Stomach (tissue), 9 donors: ENCODE measurements around the gene HDGFL3. TPM values are rescaled to one million over a fixed set of nuclear protein-coding genes. Genes with fewer than 3 reads are reported as not detected.

Source experiments
- DNase-seq, 2 donors: peaks; one replicate each; pipeline versions ENCODE4 v3.0.0 to v3.0.0-alpha.2; 2013 to 2019
- H3K27ac ChIP-seq, 5 donors: fragments of 200-600 bp in 4 of 5; sonication (generic) in 4 of 5; one replicate each; pipeline ENCODE4 v1.5.1; 2013 to 2019; ENCODE audit warnings: mild to moderate bottlenecking in 1 of 5, moderate library complexity in 1 of 5
- H3K27me3 ChIP-seq, 3 donors: fragments of 200-600 bp; sonication (generic); one replicate each; pipeline ENCODE4 v1.5.1; 2017 to 2019; ENCODE audit warnings: mixed run types in 1 of 3
- H3K36me3 ChIP-seq, 4 donors: fragments of 200-600 bp; sonication (generic); 1 replicate in 3 of 4; 2 replicates in 1 of 4; pipeline ENCODE4 v1.5.1; 2016 to 2019
- H3K4me1 ChIP-seq, 4 donors: fragments of 200-600 bp; sonication (generic); one replicate each; pipeline ENCODE4 v1.5.1; 2016 to 2019
- H3K4me3 ChIP-seq, 4 donors: fragments of 200-600 bp; sonication (generic) in 3 of 4; one replicate each; pipeline ENCODE4 v1.5.1; 2016 to 2019; ENCODE audit warnings: mild to moderate bottlenecking in 1 of 4
- H3K9me3 ChIP-seq, 4 donors: fragments of 200-600 bp; sonication (generic); one replicate each; pipeline ENCODE4 v1.5.1; 2016 to 2019
- EP300 ChIP-seq: sonication (generic); formaldehyde crosslinking; IDR thresholded peaks from one replicate; pipeline ENCODE4 v1.6.1; 2017; ENCODE audit warnings: antibody characterized with exemption
- POLR2A ChIP-seq, 4 donors: fragments of 450-650 bp; IDR thresholded peaks; one replicate each; pipeline ENCODE4 v1.6.1; 2016; ENCODE audit warnings: antibody characterized with exemption in 4 of 4, control low read depth in 2 of 4, mild to moderate bottlenecking in 1 of 4, moderate library complexity in 1 of 4
- POLR2AphosphoS5 ChIP-seq, 3 donors: sonication (generic); formaldehyde crosslinking; IDR thresholded peaks; one replicate each; pipeline ENCODE4 v1.6.1; 2016; ENCODE audit warnings: antibody characterized with exemption in 3 of 3
- WGBS, 5 donors: extraction: QIAGEN DNeasy Blood & Tissue Kit in 3 of 5; methylation state at CpG; one replicate each; pipeline versions ENCODE4 v1.1.5 to v1.1.7; 2013 to 2018; 5-methylcytosine and 5-hydroxymethylcytosine counted together
- intact Hi-C: fragments of 100-400 bp; cut with DNase I; formaldehyde crosslinking; loops from one replicate; pipeline ENCODE4 v1.15.1; 2023; ENCODE audit warnings: low total_unique reads
- polyA plus RNA-seq, 3 donors: library from polyadenylated mRNA; stranded (reverse); fragments of 200-250 nt; gene quantifications; one replicate each; pipeline ENCODE4 v1.2.3, GENCODE V29; 2013
- total RNA-seq, 5 donors: library from RNA; depleted of rRNA; stranded (reverse); fragments of >200 nt; gene quantifications; one replicate each; pipeline versions ENCODE4 v1.1.0 to v1.2.3, GENCODE V29; 2014 to 2016
- TF ChIP-seq, protein P1 (sequence below), 7 experiments: fragments of 450-650 bp in 4 of 7; fragments of 200-600 bp in 3 of 7; sonication (generic) in 3 of 7; IDR thresholded peaks; one replicate each; pipeline ENCODE4 v1.5.1; 2016 to 2019; ENCODE audit warnings: antibody characterized with exemption in 7 of 7, control low read depth in 2 of 7, mild to moderate bottlenecking in 1 of 7
- donor health status: healthy with polysubstance abuse.
- donor health status: Bipolar disorder and iron deficiency.
- donor health status: healthy.

Gene HDGFL3
- total and polyA plus RNA-seq, 8 donors: 4.0 to 110 (median 14.8) TPM

DNA sequence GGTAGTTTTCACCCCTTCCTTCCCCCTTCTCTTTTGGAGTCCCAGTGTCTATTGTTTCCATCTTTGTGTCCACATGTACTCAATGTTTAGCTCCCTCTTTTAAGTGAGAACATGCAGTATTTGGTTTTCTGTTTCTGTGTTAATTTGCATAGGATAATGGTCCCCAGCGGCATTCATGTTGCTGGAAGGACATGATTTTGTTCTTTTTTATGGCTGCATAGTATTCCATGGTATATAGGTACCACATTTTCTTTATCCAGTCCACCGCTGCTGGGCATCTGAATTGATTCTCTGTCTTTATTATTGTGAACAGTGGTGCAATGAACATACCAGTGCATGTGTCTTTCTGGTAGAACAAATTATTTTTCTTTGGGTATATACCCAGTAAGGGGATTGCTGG, 7.7 kb upstream of the HDGFL3 start:
- no peaks in the 10 kb centered on the region for H3K9me3 ChIP-seq
- TF ChIP-seq POLR2AphosphoS5 (IDR thresholded peaks at IDR 0.05) (no peak), EP300 (no peak), POLR2A (IDR thresholded peaks at IDR 0.05) (no peak)
- TF ChIP-seq, protein P1, sequence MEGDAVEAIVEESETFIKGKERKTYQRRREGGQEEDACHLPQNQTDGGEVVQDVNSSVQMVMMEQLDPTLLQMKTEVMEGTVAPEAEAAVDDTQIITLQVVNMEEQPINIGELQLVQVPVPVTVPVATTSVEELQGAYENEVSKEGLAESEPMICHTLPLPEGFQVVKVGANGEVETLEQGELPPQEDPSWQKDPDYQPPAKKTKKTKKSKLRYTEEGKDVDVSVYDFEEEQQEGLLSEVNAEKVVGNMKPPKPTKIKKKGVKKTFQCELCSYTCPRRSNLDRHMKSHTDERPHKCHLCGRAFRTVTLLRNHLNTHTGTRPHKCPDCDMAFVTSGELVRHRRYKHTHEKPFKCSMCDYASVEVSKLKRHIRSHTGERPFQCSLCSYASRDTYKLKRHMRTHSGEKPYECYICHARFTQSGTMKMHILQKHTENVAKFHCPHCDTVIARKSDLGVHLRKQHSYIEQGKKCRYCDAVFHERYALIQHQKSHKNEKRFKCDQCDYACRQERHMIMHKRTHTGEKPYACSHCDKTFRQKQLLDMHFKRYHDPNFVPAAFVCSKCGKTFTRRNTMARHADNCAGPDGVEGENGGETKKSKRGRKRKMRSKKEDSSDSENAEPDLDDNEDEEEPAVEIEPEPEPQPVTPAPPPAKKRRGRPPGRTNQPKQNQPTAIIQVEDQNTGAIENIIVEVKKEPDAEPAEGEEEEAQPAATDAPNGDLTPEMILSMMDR (IDR thresholded peaks at IDR 0.05): no peak
- H3K36me3 ChIP-seq: no peaks in the 10 kb centered on the region
- intact Hi-C loops: no loop called here
- H3K4me1 ChIP-seq: no peaks in the 10 kb centered on the region
- no peak overlapping the region for H3K4me3 ChIP-seq
- 91 to 100% (median 94%) methylated on average over 2 of the region's 2 CpGs for WGBS, 5 donors
- DNase-seq: no peak
- H3K27ac ChIP-seq: no peak overlapping the region
- peaks cover 0 to 3% (median 0%) of the 10 kb centered on the region in 3 donors for H3K27me3 ChIP-seq

DNA sequence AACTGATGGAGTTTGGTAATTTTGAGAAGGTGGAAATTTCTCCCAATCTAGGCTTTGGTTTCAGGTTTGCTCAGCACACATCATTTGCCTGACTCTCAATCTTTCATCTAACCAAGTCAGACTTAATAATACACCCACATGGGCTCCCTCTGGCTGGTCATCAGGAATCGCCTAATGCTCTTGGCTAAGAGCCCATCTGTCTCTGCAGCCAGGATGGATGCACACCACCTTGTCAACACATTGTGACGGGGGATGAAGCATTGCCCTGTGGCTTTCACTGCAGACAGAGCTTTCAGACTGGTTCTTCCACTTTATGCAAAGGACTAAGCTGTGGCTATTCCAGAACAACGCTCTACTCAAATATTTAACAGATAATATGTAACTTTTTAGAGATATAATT, 3.0 kb upstream of the HDGFL3 start:
- WGBS, 5 donors: 20 to 35% (median 29%) methylated on average over 3 of the region's 3 CpGs
- no peaks in the 10 kb centered on the region for H3K9me3 ChIP-seq
- H3K27me3 ChIP-seq: peaks cover 0 to 26% (median 13%) of the 10 kb centered on the region in 3 donors
- H3K4me1 ChIP-seq: peaks cover 0 to 20% (median 17%) of the 10 kb centered on the region in 4 donors
- peak in 1 of 2 donors; percentile 73 for DNase-seq
- TF ChIP-seq, protein P1 (IDR thresholded peaks at IDR 0.05): no peak
- no peak for TF ChIP-seq POLR2AphosphoS5 (IDR thresholded peaks at IDR 0.05)
- TF ChIP-seq EP300: no peak
- TF ChIP-seq POLR2A (IDR thresholded peaks at IDR 0.05): no peak
- no peak overlapping the region for H3K27ac ChIP-seq
- intact Hi-C loops: no loop called here
- no peak overlapping the region for H3K4me3 ChIP-seq
- no peaks in the 10 kb centered on the region for H3K36me3 ChIP-seq

DNA sequence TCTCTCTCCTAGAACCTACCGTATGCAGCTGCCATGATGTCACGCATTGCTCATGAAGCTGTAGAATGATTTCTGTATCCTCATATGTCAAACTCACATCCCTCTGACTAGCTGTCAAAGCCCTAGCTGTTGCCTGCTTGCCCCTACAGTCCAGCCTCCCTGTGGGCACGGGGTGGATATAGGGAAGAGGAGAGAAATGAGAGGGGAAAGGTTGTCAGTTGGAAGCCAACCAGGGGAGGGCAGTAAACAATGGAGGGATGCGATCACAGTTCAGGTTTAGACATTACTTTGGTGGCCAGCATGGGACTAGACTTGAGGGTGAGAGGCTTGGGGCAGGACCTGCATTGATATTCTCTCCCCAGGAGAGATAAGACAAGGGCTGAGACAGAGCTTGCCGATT, 1.7 kb upstream of the HDGFL3 start:
- no peak overlapping the region for H3K27ac ChIP-seq
- H3K27me3 ChIP-seq: peaks cover 0 to 23% (median 13%) of the 10 kb centered on the region in 3 donors
- 70 to 77% (median 72%) methylated on average over 5 of the region's 5 CpGs for WGBS, 5 donors
- no peak for DNase-seq
- no peak overlapping the region for H3K4me3 ChIP-seq
- intact Hi-C loops: no loop called here
- no peaks in the 10 kb centered on the region for H3K36me3 ChIP-seq
- peaks cover 0 to 32% (median 22%) of the 10 kb centered on the region in 4 donors for H3K4me1 ChIP-seq
- TF ChIP-seq, protein P1 (IDR thresholded peaks at IDR 0.05): no peak
- TF ChIP-seq EP300 (no peak), POLR2AphosphoS5 (IDR thresholded peaks at IDR 0.05) (no peak), POLR2A (IDR thresholded peaks at IDR 0.05) (no peak)
- H3K9me3 ChIP-seq: no peaks in the 10 kb centered on the region

DNA sequence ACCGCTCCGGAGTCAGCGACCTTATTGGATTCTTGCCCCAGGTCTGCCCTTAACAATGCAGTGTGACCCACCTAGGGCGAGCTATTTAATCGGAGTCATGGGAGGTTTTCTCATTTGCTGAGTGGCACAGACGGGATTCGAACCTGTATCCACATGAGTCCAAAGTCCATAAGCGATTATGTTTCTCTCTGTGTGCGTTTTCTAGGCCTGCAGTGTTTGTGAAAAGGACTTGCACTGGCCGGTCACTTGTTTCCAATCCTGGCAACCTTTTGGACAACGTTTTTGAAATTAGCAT, 691 bp upstream of the HDGFL3 start:
- Histone ChIP-seq H3K9me3 (no peaks in the 10 kb centered on the region), H3K27ac (peak overlapping the region in 4 of 5 donors; percentile 81 to 94 (median 88)), H3K27me3 (peaks cover 0 to 23% (median 13%) of the 10 kb centered on the region in 3 donors), H3K4me1 (peaks cover 0 to 40% (median 23%) of the 10 kb centered on the region in 4 donors), H3K4me3 (peak overlapping the region; percentile 85 to 96 (median 88)), H3K36me3 (no peaks in the 10 kb centered on the region)
- intact Hi-C loops: no loop called here
- TF ChIP-seq, protein P1 (IDR thresholded peaks at IDR 0.05): no peak
- TF ChIP-seq POLR2A (IDR thresholded peaks at IDR 0.05) (no peak), EP300 (no peak), POLR2AphosphoS5 (IDR thresholded peaks at IDR 0.05) (no peak)
- DNase-seq: no peak
- WGBS, 5 donors: 8 to 15% (median 12%) methylated on average over 8 to 11 of the region's 11 CpGs
